ENCODE data around the gene TGFBR2.

Gene TGFBR2

GRCh38 chr3:30606301-30607031 is at the start of gene TGFBR2 (continued):
- TF ChIP-seq ZXDB (tag by site-specific recombination; IDR thresholded peaks at IDR 0.05) (no peak; the same call in 1 of the 2 replicates), HIC1 (tag by site-specific recombination; IDR thresholded peaks at IDR 0.05) (peak; percentile 58; the same call in 1 of the 2 replicates), KLF17 (tag by site-specific recombination; IDR thresholded peaks at IDR 0.05) (no peak), ZNF274 (IDR thresholded peaks at IDR 0.05; ENCODE audit: low read length) (no peak), ZNF274 (tag by site-specific recombination; IDR thresholded peaks at IDR 0.05; ENCODE audit: borderline replicate concordance) (no peak), GLI4 (tag by site-specific recombination; IDR thresholded peaks at IDR 0.05) (no peak), ZNF311 (tag by site-specific recombination; IDR thresholded peaks at IDR 0.05; ENCODE audit: borderline replicate concordance) (no peak), ZBTB44 (tag by site-specific recombination; IDR thresholded peaks at IDR 0.05) (no peak), ZNF747 (tag by site-specific recombination; IDR thresholded peaks at IDR 0.05) (no peak), ZNF76 (tag by site-specific recombination; IDR thresholded peaks at IDR 0.05; ENCODE audit: borderline replicate concordance, low read depth) (no peak), ZNF610 (tag by site-specific recombination; IDR thresholded peaks at IDR 0.05; ENCODE audit: borderline replicate concordance) (no peak), ZNF658 (tag by site-specific recombination; IDR thresholded peaks at IDR 0.05) (no peak), SP7 (tag by site-specific recombination; IDR thresholded peaks at IDR 0.05) (peak; percentile 33; the same call in 1 of the 2 replicates), ZNF513 (tag by site-specific recombination; IDR thresholded peaks at IDR 0.05) (no peak), ZNF19 (tag by site-specific recombination; IDR thresholded peaks at IDR 0.05; ENCODE audit: low read depth) (no peak), PRDM1 (tag by site-specific recombination; IDR thresholded peaks at IDR 0.05) (peak; percentile 66; the same call in 1 of the 2 replicates), ZNF555 (tag by site-specific recombination; conservative IDR thresholded peaks at IDR 0.05) (no peak), ZNF426 (tag by site-specific recombination; IDR thresholded peaks at IDR 0.05) (no peak), EGR2 (tag by site-specific recombination; IDR thresholded peaks at IDR 0.05; ENCODE audit: low read depth) (peak; percentile 58; the same call in 1 of the 2 replicates), PATZ1 (tag by site-specific recombination; IDR thresholded peaks at IDR 0.05) (0 out of 2 replicates have a peak, but pooled peaks have one; percentile 45), ZSCAN4 (tag by site-specific recombination; IDR thresholded peaks at IDR 0.05) (no peak), ZBTB1 (tag by site-specific recombination; IDR thresholded peaks at IDR 0.05) (no peak), ZFP69B (tag by site-specific recombination; IDR thresholded peaks at IDR 0.05) (no peak), ZNF148 (tag by site-specific recombination; IDR thresholded peaks at IDR 0.05; ENCODE audit: borderline replicate concordance) (no peak), GLIS1 (tag by site-specific recombination; IDR thresholded peaks at IDR 0.05) (peak; percentile 84), ZNF677 (tag by site-specific recombination; IDR thresholded peaks at IDR 0.05) (0 out of 2 replicates have a peak, but pooled peaks have one; percentile 16), ZNF473 (tag by site-specific recombination; IDR thresholded peaks at IDR 0.05) (no peak)

Data from HEK293 (cell line).